GM18505 (cell line): ENCODE measurements around the gene SH3RF3.
"Not testable (repeated sequence)": the region's sequence is repeated elsewhere in the genome, so short reads cannot be mapped to it uniquely, and the experiment has no call there.

Experiments
- ATAC-seq: cut with Tn5 transposase; IDR thresholded peaks from one replicate; pipeline ENCODE4 v1.9.1; 2021; ENCODE audit not compliant: unreplicated experiment
- POLR2A ChIP-seq: IDR thresholded peaks from 4 replicates; pipeline ENCODE4 v1.6.1; 2011; ENCODE audit warnings: borderline replicate concordance; ENCODE audit not compliant: insufficient read depth, insufficient read length; ENCODE audit errors: extremely low read depth

The SH3RF3 gene

GRCh38 chr2:109148117-109148746 lies 19.2 kb downstream of the SH3RF3 start:
- TF ChIP-seq POLR2A: no peak
- ATAC-seq: no peak

GRCh38 chr2:109148991-109149645 lies 20.1 kb downstream of the SH3RF3 start:
- TF ChIP-seq POLR2A: no peak
- no peak for ATAC-seq

GRCh38 chr2:109150559-109150958 lies 21.6 kb downstream of the SH3RF3 start:
- no peak for ATAC-seq
- no peak for TF ChIP-seq POLR2A

GRCh38 chr2:109151519-109151918 lies 22.5 kb downstream of the SH3RF3 start:
- ATAC-seq: no peak
- TF ChIP-seq POLR2A: no peak

GRCh38 chr2:109153005-109153784 lies 24.2 kb downstream of the SH3RF3 start:
- no peak for ATAC-seq
- no peak for TF ChIP-seq POLR2A

GRCh38 chr2:109153807-109154206 lies 24.8 kb downstream of the SH3RF3 start:
- TF ChIP-seq POLR2A: no peak
- no peak for ATAC-seq

- no peak for TF ChIP-seq POLR2A
- ATAC-seq: no peak
Observed at GRCh38 chr2:109154226-109154625, 25.2 kb downstream of the SH3RF3 start.

GRCh38 chr2:109155553-109156451 lies 26.8 kb downstream of the SH3RF3 start:
- ATAC-seq: no peak
- no peak for TF ChIP-seq POLR2A

GRCh38 chr2:109157563-109158105 lies 28.6 kb downstream of the SH3RF3 start:
- TF ChIP-seq POLR2A: no peak
- ATAC-seq: no peak

- no peak for ATAC-seq
- no peak for TF ChIP-seq POLR2A
Observed at GRCh38 chr2:109158237-109158636, 29.2 kb downstream of the SH3RF3 start.

- no peak for TF ChIP-seq POLR2A
- no peak for ATAC-seq
Observed at GRCh38 chr2:109159096-109159495, 30.1 kb downstream of the SH3RF3 start.

- ATAC-seq: no peak
- TF ChIP-seq POLR2A: no peak
Observed at GRCh38 chr2:109160714-109161440, 31.9 kb downstream of the SH3RF3 start.

GRCh38 chr2:109162367-109162766 lies 33.4 kb downstream of the SH3RF3 start:
- not testable (repeated sequence) for ATAC-seq
